IPS-18c (cell line): ENCODE data around the gene ELP2.

ENCODE experiments used
- H3K4me3 ChIP-seq: 2 replicates; pipeline ENCODE4 v1.7.0; 2013; ENCODE audit warnings: low read depth, mild to moderate bottlenecking, low read length, moderate library complexity; ENCODE audit not compliant: insufficient read depth
- H3K9me3 ChIP-seq: one replicate; pipeline ENCODE4 v1.6.1; 2013; ENCODE audit warnings: mild to moderate bottlenecking, low read length, moderate library complexity; ENCODE audit not compliant: control insufficient read depth, insufficient read depth

The ELP2 gene

GRCh38 chr18:36229188-36229587, 99.5 kb downstream of the ELP2 start:
- Histone ChIP-seq H3K4me3 (no peak overlapping the region), H3K9me3 (peaks cover 4% of the 10 kb centered on the region)
